Testis (tissue), 2 donors: ENCODE measurements around the gene MRLN.

Experiments used
- POLR2A ChIP-seq: fragments of 450-650 bp; IDR thresholded peaks from one replicate; pipeline ENCODE4 v1.6.1; 2017; ENCODE audit warnings: antibody characterized with exemption, mild to moderate bottlenecking, moderate library complexity
- TF ChIP-seq, protein P1 (sequence below), 3 experiments: fragments of 450-650 bp in 2 of 3; fragments of 200-600 bp in 1 of 3; sonication (generic) in 1 of 3; IDR thresholded peaks; one replicate each; pipeline ENCODE4 v1.5.1; 2016 to 2019; ENCODE audit warnings: antibody characterized with exemption in 3 of 3, mild to moderate bottlenecking in 2 of 3, moderate library complexity in 1 of 3

DNA sequence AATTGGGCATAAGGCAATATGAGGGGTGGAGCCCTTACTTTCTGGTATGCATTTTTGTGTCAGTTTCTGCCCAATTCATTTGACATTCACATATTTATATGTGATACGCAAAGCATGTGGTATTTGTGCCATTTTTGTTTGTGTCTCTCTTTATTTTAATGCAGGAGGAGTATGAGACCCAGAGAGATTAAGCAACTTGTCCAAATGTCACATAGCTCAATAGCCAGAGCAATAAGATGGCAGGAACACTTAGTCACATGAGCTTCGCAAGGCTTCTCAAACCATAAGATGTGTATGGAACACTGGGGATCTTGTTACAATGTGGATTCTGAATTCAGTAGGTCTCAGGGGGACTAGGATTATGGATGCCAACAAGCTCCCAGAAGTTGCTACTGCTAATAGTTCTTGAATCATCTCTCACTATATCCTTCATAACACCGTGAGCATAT lies 19.2 kb downstream of the MRLN start:
- TF ChIP-seq, protein P1, sequence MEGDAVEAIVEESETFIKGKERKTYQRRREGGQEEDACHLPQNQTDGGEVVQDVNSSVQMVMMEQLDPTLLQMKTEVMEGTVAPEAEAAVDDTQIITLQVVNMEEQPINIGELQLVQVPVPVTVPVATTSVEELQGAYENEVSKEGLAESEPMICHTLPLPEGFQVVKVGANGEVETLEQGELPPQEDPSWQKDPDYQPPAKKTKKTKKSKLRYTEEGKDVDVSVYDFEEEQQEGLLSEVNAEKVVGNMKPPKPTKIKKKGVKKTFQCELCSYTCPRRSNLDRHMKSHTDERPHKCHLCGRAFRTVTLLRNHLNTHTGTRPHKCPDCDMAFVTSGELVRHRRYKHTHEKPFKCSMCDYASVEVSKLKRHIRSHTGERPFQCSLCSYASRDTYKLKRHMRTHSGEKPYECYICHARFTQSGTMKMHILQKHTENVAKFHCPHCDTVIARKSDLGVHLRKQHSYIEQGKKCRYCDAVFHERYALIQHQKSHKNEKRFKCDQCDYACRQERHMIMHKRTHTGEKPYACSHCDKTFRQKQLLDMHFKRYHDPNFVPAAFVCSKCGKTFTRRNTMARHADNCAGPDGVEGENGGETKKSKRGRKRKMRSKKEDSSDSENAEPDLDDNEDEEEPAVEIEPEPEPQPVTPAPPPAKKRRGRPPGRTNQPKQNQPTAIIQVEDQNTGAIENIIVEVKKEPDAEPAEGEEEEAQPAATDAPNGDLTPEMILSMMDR (IDR thresholded peaks at IDR 0.05): no peak
- TF ChIP-seq POLR2A: no peak
